K562 (cell line): ENCODE data around the gene ZNF74. TPM values are rescaled to one million over a fixed set of nuclear protein-coding genes. Genes with fewer than 3 reads are reported as not detected.

Experiments used
- ATF1 ChIP-seq, 2 experiments: fragments of 450-650 bp in 1 of 2; IDR thresholded peaks; 2 replicates each; pipeline ENCODE4 v1.6.1; 2016; ENCODE audit warnings: missing compliant biosample characterization in 1 of 2, missing genetic modification characterization in 1 of 2
- BMI1 ChIP-seq: fragments of 150-350 bp; IDR thresholded peaks from 2 replicates; pipeline ENCODE4 v1.6.1; 2014; ENCODE audit warnings: low read length
- CBFB ChIP-seq: sonication (generic); formaldehyde crosslinking; IDR thresholded peaks from 2 replicates; pipeline ENCODE4 v1.4.0; 2020; ENCODE audit warnings: mild to moderate bottlenecking, missing genetic modification reagents
- CBX3 ChIP-seq, 2 experiments: IDR thresholded peaks; 1 replicate in 1 of 2; 2 replicates in 1 of 2; pipeline ENCODE4 v1.6.1; 2012; ENCODE audit warnings: inconsistent platforms in 2 of 2, low read length in 2 of 2, borderline replicate concordance in 1 of 2, control low read depth in 1 of 2
- EP400 ChIP-seq: fragments of 450-650 bp; IDR thresholded peaks from 2 replicates; pipeline ENCODE4 v1.6.1; 2017; ENCODE audit warnings: antibody characterized with exemption, mild to moderate bottlenecking, moderate library complexity
- GABPB1 ChIP-seq: sonication (generic); formaldehyde crosslinking; IDR thresholded peaks from 2 replicates; pipeline ENCODE4 v1.8.0; 2022; ENCODE audit warnings: mild to moderate bottlenecking, missing genetic modification reagents
- HDAC2 ChIP-seq: fragments of 450-650 bp; IDR thresholded peaks from 2 replicates; pipeline ENCODE4 v1.6.1; 2016; ENCODE audit warnings: mild to moderate bottlenecking
- HNRNPL ChIP-seq: fragments of 200-400 bp; formaldehyde crosslinking; IDR thresholded peaks from 2 replicates; pipeline ENCODE4 v1.6.1; 2017; ENCODE audit warnings: low read depth, mild to moderate bottlenecking, low read length
- KLF13 ChIP-seq: fragments of 450-650 bp; IDR thresholded peaks from 2 replicates; pipeline ENCODE4 v1.6.1; 2016; ENCODE audit warnings: missing genetic modification characterization, low read depth, mild to moderate bottlenecking, missing compliant biosample characterization, moderate library complexity, borderline replicate concordance
- KLF16 ChIP-seq: IDR thresholded peaks from 2 replicates; pipeline ENCODE4 v1.6.1; 2016; ENCODE audit warnings: antibody characterized with exemption
- LEF1 ChIP-seq: fragments of 450-650 bp; IDR thresholded peaks from 2 replicates; pipeline ENCODE4 v1.6.1; 2016; ENCODE audit warnings: mild to moderate bottlenecking
- MCM7 ChIP-seq, 2 experiments: fragments of 450-650 bp; IDR thresholded peaks; 2 replicates each; pipeline ENCODE4 v1.6.1; 2016 to 2018
- NCOA4 ChIP-seq: fragments of 450-650 bp; IDR thresholded peaks from 2 replicates; pipeline ENCODE4 v1.6.1; 2018; ENCODE audit warnings: mild to moderate bottlenecking; ENCODE audit not compliant: partially characterized antibody
- NONO ChIP-seq, 2 experiments: fragments of 200-400 bp in 1 of 2; fragments of 450-650 bp in 1 of 2; formaldehyde crosslinking in 1 of 2; IDR thresholded peaks; 2 replicates each; pipeline ENCODE4 v1.6.1; 2017; ENCODE audit warnings: low read depth in 2 of 2, mild to moderate bottlenecking in 2 of 2, moderate library complexity in 2 of 2, low read length in 1 of 2
- POU5F1 ChIP-seq: fragments of 150-350 bp; IDR thresholded peaks from 2 replicates; pipeline ENCODE4 v1.6.1; 2014; ENCODE audit warnings: borderline replicate concordance, low read length, low read depth, mild to moderate bottlenecking; ENCODE audit not compliant: partially characterized antibody
- RBM14 ChIP-seq: fragments of 200-400 bp; formaldehyde crosslinking; IDR thresholded peaks from 2 replicates; pipeline ENCODE4 v1.6.1; 2018; ENCODE audit warnings: low read depth, mild to moderate bottlenecking, low read length, moderate library complexity, borderline replicate concordance; ENCODE audit not compliant: insufficient read depth
- RCOR1 ChIP-seq, 2 experiments: IDR thresholded peaks; 2 replicates each; pipeline ENCODE4 v1.6.1; 2012; ENCODE audit warnings: low read depth in 2 of 2, low read length in 2 of 2, borderline replicate concordance in 1 of 2, improper control_type of control experiment in 1 of 2
- RFX7 ChIP-seq: fragments of 250-450 bp; sonication (Bioruptor Pico); IDR thresholded peaks from 2 replicates; pipeline ENCODE4 v1.5.1; 2021; ENCODE audit warnings: mild to moderate bottlenecking
- THRA ChIP-seq: fragments of 450-650 bp; IDR thresholded peaks from 2 replicates; pipeline ENCODE4 v1.6.1; 2017; ENCODE audit warnings: mild to moderate bottlenecking, moderate library complexity
- TRIM28 ChIP-seq: fragments of 450-650 bp; IDR thresholded peaks from 2 replicates; pipeline ENCODE4 v1.6.1; 2017
- ZNF24 ChIP-seq: fragments of 450-650 bp; IDR thresholded peaks from 2 replicates; pipeline ENCODE4 v1.6.1; 2016
- ZNF445 ChIP-seq: fragments of 250-450 bp; sonication (Bioruptor Pico); IDR thresholded peaks from 2 replicates; pipeline ENCODE4 v1.4.0; 2020; ENCODE audit warnings: low read depth, mild to moderate bottlenecking, moderate library complexity
- ZNF583 ChIP-seq: fragments of 250-450 bp; sonication (Bioruptor Pico); IDR thresholded peaks from 2 replicates; pipeline ENCODE4 v1.4.0; 2020
- ZNF76 ChIP-seq: fragments of 250-450 bp; sonication (Bioruptor Pico); IDR thresholded peaks from 2 replicates; pipeline ENCODE4 v1.4.0; 2020; ENCODE audit warnings: mild to moderate bottlenecking, moderate library complexity, borderline replicate concordance
- polyA plus RNA-seq, 8 experiments: library from polyadenylated mRNA; depleted of rRNA in 4 of 8; stranded (reverse) in 5 of 8; unstranded in 3 of 8; fragments of >200 nt; fragmentation: Nextera tagmentation in 2 of 8; fragmentation: Illumina TruSeq in 1 of 8; extraction: Ambion mirVana in 2 of 8; extraction: Trizol in 1 of 8; gene quantifications; 2 replicates each; pipeline versions ENCODE4 v1.2.1 to v1.2.3, GENCODE V29; 2011 to 2014; ENCODE audit warnings: inconsistent platforms in 1 of 8, missing spikeins in 1 of 8
- total RNA-seq, 7 experiments: library from RNA; depleted of rRNA in 6 of 7; stranded (reverse); fragments of >200 nt in 6 of 7; fragmentation: Illumina TruSeq in 2 of 7; extraction: Trizol in 2 of 7; gene quantifications; 2 replicates each; pipeline versions ENCODE4 v1.2.1 to v1.2.3, GENCODE V29; 2011 to 2021; ENCODE audit warnings: low replicate concordance in 1 of 7
- TF ChIP-seq, protein P1 (sequence below): sonication (generic); formaldehyde crosslinking; IDR thresholded peaks from 2 replicates; pipeline ENCODE4 v1.5.0; 2020; ENCODE audit warnings: missing genetic modification reagents
- TF ChIP-seq, protein P2 (sequence below): sonication (generic); formaldehyde crosslinking; IDR thresholded peaks from 2 replicates; pipeline ENCODE4 v1.8.1; 2023; ENCODE audit warnings: mild to moderate bottlenecking, missing genetic modification reagents

ZNF74 gene
- total and polyA plus RNA-seq, 9 of the 15 experiments (the other 6 are each of a cell fraction or from before 2014, with no cell fraction given): 2.4 to 53.5 (median 31.5) TPM

- TF ChIP-seq, protein P1, sequence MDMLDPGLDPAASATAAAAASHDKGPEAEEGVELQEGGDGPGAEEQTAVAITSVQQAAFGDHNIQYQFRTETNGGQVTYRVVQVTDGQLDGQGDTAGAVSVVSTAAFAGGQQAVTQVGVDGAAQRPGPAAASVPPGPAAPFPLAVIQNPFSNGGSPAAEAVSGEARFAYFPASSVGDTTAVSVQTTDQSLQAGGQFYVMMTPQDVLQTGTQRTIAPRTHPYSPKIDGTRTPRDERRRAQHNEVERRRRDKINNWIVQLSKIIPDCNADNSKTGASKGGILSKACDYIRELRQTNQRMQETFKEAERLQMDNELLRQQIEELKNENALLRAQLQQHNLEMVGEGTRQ (CRISPR knock-in tag): peak; percentile 6; the same call in 1 of the 2 replicates
- no peak for TF ChIP-seq NCOA4
- no peak for TF ChIP-seq HDAC2
- no peak for TF ChIP-seq ZNF445 (CRISPR knock-in tag)
- no peak for TF ChIP-seq ZNF24
- no peak for TF ChIP-seq TRIM28
- 0 out of 2 replicates have a peak, but pooled peaks have one; percentile 21 for TF ChIP-seq ATF1 (CRISPR knock-in tag; IDR thresholded peaks at IDR 0.05)
- TF ChIP-seq ATF1 (tag; IDR thresholded peaks at IDR 0.05): no peak
- no peak for TF ChIP-seq CBX3 (IDR thresholded peaks at IDR 0.05; ENCODE audit: borderline replicate concordance in 1 of 2, low read length in 2 of 2)
- TF ChIP-seq RFX7 (CRISPR knock-in tag): no peak
- TF ChIP-seq KLF13 (tag): no peak
- TF ChIP-seq, protein P2, sequence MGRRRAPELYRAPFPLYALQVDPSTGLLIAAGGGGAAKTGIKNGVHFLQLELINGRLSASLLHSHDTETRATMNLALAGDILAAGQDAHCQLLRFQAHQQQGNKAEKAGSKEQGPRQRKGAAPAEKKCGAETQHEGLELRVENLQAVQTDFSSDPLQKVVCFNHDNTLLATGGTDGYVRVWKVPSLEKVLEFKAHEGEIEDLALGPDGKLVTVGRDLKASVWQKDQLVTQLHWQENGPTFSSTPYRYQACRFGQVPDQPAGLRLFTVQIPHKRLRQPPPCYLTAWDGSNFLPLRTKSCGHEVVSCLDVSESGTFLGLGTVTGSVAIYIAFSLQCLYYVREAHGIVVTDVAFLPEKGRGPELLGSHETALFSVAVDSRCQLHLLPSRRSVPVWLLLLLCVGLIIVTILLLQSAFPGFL (CRISPR knock-in tag): no peak
- TF ChIP-seq EP400: no peak
- TF ChIP-seq MCM7 (IDR thresholded peaks at IDR 0.05): peak in 1 of 2 experiments; percentile 63; a peak in 1 of 4 replicates
- no peak for TF ChIP-seq ZNF583
- TF ChIP-seq CBFB (CRISPR knock-in tag): no peak; the same call in 1 of the 2 replicates
- TF ChIP-seq LEF1: no peak
- no peak for TF ChIP-seq THRA
- TF ChIP-seq NONO (IDR thresholded peaks at IDR 0.05; ENCODE audit: low read depth in 2 of 2, low read length in 1 of 2): no peak
- TF ChIP-seq GABPB1: no peak
- TF ChIP-seq RCOR1 (IDR thresholded peaks at IDR 0.05; ENCODE audit: borderline replicate concordance in 1 of 2, low read depth in 2 of 2, low read length in 2 of 2): no peak
- no peak for TF ChIP-seq POU5F1
- no peak for TF ChIP-seq KLF16
- no peak for TF ChIP-seq BMI1
- TF ChIP-seq RBM14: no peak
- TF ChIP-seq ZNF76 (CRISPR knock-in tag): no peak
- no peak for TF ChIP-seq HNRNPL
Observed at GRCh38 chr22:20423008-20423905, 29.3 kb downstream of the ZNF74 start (continued).
